ENCODE measurements around the gene EPC1. TPM values are rescaled to one million over a fixed set of nuclear protein-coding genes. Genes with fewer than 3 reads are reported as not detected.
A peak's percentile ranks its signal among the peaks of the same experiment; 100 is the strongest.

The EPC1 gene
- total RNA-seq, 2 experiments from 2014 or later: 40.9 to 48.8 TPM

GRCh38 chr10:32329061-32329460 lies 17.9 kb downstream of the EPC1 start:
- DNase-seq (ENCODE audit: low spot score): no peak
- Histone ChIP-seq H3K4me1 (ENCODE audit: insufficient read depth, low read length, poor library complexity, severe bottlenecking) (peaks cover 34% of the 10 kb centered on the region), H3K27ac (ENCODE audit: low read depth, low read length, poor library complexity, severe bottlenecking) (no peak overlapping the region), H3K9me3 (ENCODE audit: low read length) (no peaks in the 10 kb centered on the region), H3K79me2 (ENCODE audit: insufficient read depth, low read depth, low read length) (peaks cover 100% of the 10 kb centered on the region), H3K36me3 (ENCODE audit: insufficient read depth, low read length) (peaks cover 66% of the 10 kb centered on the region), H3K9me2 (ENCODE audit: insufficient read depth, low read length) (no peaks in the 10 kb centered on the region), H2AFZ (ENCODE audit: low read length) (no peak overlapping the region), H4K20me1 (ENCODE audit: insufficient read depth, low read length) (peaks cover 55% of the 10 kb centered on the region), H3K4me3 (ENCODE audit: low read depth, low read length, poor library complexity, severe bottlenecking) (no peak overlapping the region), H3K4me2 (ENCODE audit: low read length) (no peak overlapping the region)
- ChIA-PET POLR2A (interaction anchor here (0.6 to 1.9 kb wide), 6 partner anchors 9 to 1296 kb away, joined by 3 to 7 read pairs (median 4); no protein-coding TSS in a partner anchor), CTCF (ENCODE audit: unreplicated experiment) (no interaction called here)
- TF ChIP-seq EZH2phosphoT487 (IDR thresholded peaks at IDR 0.05; ENCODE audit: borderline replicate concordance, low read depth, low read length): no peak
- no peak for TF ChIP-seq CTCF (conservative IDR thresholded peaks at IDR 0.05; ENCODE audit: low read length)
- BruUV-seq (replicated peaks): no TSS peak
- intact Hi-C loops (cut with micrococcal nuclease; ENCODE audit: unreplicated experiment): no loop called here

DNA sequence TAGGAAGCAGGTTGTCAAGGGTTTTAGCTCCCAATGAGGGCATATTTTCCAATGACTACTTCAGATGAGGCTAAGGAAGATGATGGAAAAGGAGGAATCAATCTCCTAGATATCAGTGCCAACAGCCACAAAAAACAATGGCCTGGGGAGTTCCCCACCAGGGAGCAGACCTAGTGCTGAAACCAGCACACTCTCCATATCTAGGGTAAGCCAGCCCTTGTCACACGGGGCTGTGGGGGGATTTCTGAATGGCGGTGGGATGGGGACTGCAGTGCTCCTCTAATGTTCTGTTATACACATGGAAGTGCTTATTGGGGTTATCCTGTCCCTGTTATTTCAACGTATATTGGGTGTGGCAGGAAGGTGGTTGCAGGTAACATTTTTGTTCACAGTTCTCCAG lies 18.5 kb downstream of the EPC1 start:
- H3K27ac ChIP-seq (ENCODE audit: low read depth, low read length, poor library complexity, severe bottlenecking): no peak overlapping the region
- H3K9me2 ChIP-seq (ENCODE audit: insufficient read depth, low read length): no peaks in the 10 kb centered on the region
- H3K36me3 ChIP-seq (ENCODE audit: insufficient read depth, low read length): peaks cover 60% of the 10 kb centered on the region
- H3K9me3 ChIP-seq (ENCODE audit: low read length): no peaks in the 10 kb centered on the region
- ChIA-PET CTCF (ENCODE audit: unreplicated experiment) (no interaction called here), POLR2A (interaction anchor here (0.5 to 1.9 kb wide), 3 partner anchors 9 to 301 kb away, joined by 3 to 7 read pairs (median 3); no protein-coding TSS in a partner anchor)
- TF ChIP-seq CTCF (conservative IDR thresholded peaks at IDR 0.05; ENCODE audit: low read length) (no peak), EZH2phosphoT487 (IDR thresholded peaks at IDR 0.05; ENCODE audit: borderline replicate concordance, low read depth, low read length) (no peak)
- intact Hi-C loops (cut with micrococcal nuclease; ENCODE audit: unreplicated experiment): no loop called here
- H2AFZ ChIP-seq (ENCODE audit: low read length): no peak overlapping the region
- peaks cover 100% of the 10 kb centered on the region for H3K79me2 ChIP-seq (ENCODE audit: insufficient read depth, low read depth, low read length)
- no peak for DNase-seq (ENCODE audit: low spot score)
- H3K4me1 ChIP-seq (ENCODE audit: insufficient read depth, low read length, poor library complexity, severe bottlenecking): peaks cover 37% of the 10 kb centered on the region
- no TSS peak for BruUV-seq (replicated peaks)
- no peak overlapping the region for H3K4me3 ChIP-seq (ENCODE audit: low read depth, low read length, poor library complexity, severe bottlenecking)
- 0 out of 2 replicates have a peak overlapping the region, but pooled peaks have one; percentile 4 for H3K4me2 ChIP-seq (ENCODE audit: low read length)
- H4K20me1 ChIP-seq (ENCODE audit: insufficient read depth, low read length): peaks cover 51% of the 10 kb centered on the region

GRCh38 chr10:32327364-32327691 lies 19.6 kb downstream of the EPC1 start:
- peaks cover 100% of the 10 kb centered on the region for H3K79me2 ChIP-seq (ENCODE audit: insufficient read depth, low read depth, low read length)
- intact Hi-C loops (cut with micrococcal nuclease; ENCODE audit: unreplicated experiment): no loop called here
- H3K9me2 ChIP-seq (ENCODE audit: insufficient read depth, low read length): no peaks in the 10 kb centered on the region
- H3K4me2 ChIP-seq (ENCODE audit: low read length): peak overlapping the region; percentile 23; the same call in 1 of the 2 replicates
- ChIA-PET POLR2A (interaction anchor here (1.6 kb wide), 1 partner anchor 66 kb away, joined by 3 read pairs; no protein-coding TSS in a partner anchor), CTCF (ENCODE audit: unreplicated experiment) (no interaction called here)
- H3K4me1 ChIP-seq (ENCODE audit: insufficient read depth, low read length, poor library complexity, severe bottlenecking): peaks cover 37% of the 10 kb centered on the region
- no peak for DNase-seq (ENCODE audit: low spot score)
- no peaks in the 10 kb centered on the region for H3K9me3 ChIP-seq (ENCODE audit: low read length)
- H2AFZ ChIP-seq (ENCODE audit: low read length): no peak overlapping the region
- peaks cover 57% of the 10 kb centered on the region for H3K36me3 ChIP-seq (ENCODE audit: insufficient read depth, low read length)
- TF ChIP-seq CTCF (conservative IDR thresholded peaks at IDR 0.05; ENCODE audit: low read length): no peak
- no peak for TF ChIP-seq EZH2phosphoT487 (IDR thresholded peaks at IDR 0.05; ENCODE audit: borderline replicate concordance, low read depth, low read length)
- peaks cover 50% of the 10 kb centered on the region for H4K20me1 ChIP-seq (ENCODE audit: insufficient read depth, low read length)
- no TSS peak for BruUV-seq (replicated peaks)
- no peak overlapping the region for H3K27ac ChIP-seq (ENCODE audit: low read depth, low read length, poor library complexity, severe bottlenecking)
- H3K4me3 ChIP-seq (ENCODE audit: low read depth, low read length, poor library complexity, severe bottlenecking): no peak overlapping the region

All from OCI-LY7 (cell line).